Body of pancreas (tissue), 4 donors: Measurements from ENCODE around the gene MCM6.

Experiments
- POLR2A ChIP-seq, 3 donors: fragments of 450-650 bp; IDR thresholded peaks; one replicate each; pipeline ENCODE4 v1.6.1; 2016; ENCODE audit warnings: antibody characterized with exemption in 3 of 3, mild to moderate bottlenecking in 2 of 3
- TF ChIP-seq, protein P1 (sequence below), 7 experiments: fragments of 450-650 bp in 4 of 7; fragments of 200-600 bp in 3 of 7; sonication (generic) in 3 of 7; IDR thresholded peaks; one replicate each; pipeline ENCODE4 v1.5.1; 2016 to 2019; ENCODE audit warnings: antibody characterized with exemption in 7 of 7

DNA sequence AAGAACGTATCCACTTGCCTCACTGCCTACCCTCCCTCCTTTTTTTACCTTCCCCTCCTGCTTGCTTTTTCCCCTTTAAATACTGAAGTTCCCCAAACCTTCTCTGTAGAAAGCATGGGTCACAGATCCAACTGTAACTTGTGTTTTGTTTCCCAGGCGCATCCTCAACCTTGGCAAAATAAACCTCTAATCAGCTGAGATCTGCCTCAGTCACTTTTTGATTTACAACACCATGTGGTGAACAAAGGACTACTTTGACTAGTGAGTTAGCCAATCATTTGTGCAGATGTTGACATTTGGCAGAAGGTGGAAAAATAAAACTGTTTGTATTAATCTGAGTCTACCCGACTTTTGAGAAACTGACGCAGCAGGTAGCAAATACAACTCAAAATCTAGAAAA is 23.3 kb upstream of the MCM6 start:
- TF ChIP-seq, protein P1, sequence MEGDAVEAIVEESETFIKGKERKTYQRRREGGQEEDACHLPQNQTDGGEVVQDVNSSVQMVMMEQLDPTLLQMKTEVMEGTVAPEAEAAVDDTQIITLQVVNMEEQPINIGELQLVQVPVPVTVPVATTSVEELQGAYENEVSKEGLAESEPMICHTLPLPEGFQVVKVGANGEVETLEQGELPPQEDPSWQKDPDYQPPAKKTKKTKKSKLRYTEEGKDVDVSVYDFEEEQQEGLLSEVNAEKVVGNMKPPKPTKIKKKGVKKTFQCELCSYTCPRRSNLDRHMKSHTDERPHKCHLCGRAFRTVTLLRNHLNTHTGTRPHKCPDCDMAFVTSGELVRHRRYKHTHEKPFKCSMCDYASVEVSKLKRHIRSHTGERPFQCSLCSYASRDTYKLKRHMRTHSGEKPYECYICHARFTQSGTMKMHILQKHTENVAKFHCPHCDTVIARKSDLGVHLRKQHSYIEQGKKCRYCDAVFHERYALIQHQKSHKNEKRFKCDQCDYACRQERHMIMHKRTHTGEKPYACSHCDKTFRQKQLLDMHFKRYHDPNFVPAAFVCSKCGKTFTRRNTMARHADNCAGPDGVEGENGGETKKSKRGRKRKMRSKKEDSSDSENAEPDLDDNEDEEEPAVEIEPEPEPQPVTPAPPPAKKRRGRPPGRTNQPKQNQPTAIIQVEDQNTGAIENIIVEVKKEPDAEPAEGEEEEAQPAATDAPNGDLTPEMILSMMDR (IDR thresholded peaks at IDR 0.05): no peak
- no peak for TF ChIP-seq POLR2A (IDR thresholded peaks at IDR 0.05)
